ENCODE results near the gene VPS39.
A peak's percentile ranks its signal among the peaks of the same experiment; 100 is the strongest.
"Not testable (repeated sequence)": the region's sequence is repeated elsewhere in the genome, so short reads cannot be mapped to it uniquely, and the experiment has no call there.

The VPS39 gene

DNA sequence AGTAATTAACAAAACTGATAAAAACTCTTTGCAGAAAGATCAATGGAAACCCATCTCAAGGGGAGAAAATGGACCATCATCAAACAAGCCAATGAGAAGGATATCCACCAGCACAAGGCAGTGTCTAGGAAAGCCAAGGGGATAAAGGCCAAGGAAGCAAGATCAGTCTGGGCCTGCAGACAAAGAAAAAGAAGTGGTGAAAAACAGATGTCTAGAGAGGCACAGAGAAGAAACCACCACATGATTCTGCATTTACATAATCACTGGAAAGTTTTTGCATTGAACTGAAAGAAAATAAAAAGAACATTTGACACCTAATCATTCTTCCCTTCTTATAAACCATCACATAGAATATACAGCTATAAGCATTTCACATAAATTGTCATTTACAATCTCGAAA lies 23.0 kb upstream of the VPS39 start:
- TF ChIP-seq, protein P1, sequence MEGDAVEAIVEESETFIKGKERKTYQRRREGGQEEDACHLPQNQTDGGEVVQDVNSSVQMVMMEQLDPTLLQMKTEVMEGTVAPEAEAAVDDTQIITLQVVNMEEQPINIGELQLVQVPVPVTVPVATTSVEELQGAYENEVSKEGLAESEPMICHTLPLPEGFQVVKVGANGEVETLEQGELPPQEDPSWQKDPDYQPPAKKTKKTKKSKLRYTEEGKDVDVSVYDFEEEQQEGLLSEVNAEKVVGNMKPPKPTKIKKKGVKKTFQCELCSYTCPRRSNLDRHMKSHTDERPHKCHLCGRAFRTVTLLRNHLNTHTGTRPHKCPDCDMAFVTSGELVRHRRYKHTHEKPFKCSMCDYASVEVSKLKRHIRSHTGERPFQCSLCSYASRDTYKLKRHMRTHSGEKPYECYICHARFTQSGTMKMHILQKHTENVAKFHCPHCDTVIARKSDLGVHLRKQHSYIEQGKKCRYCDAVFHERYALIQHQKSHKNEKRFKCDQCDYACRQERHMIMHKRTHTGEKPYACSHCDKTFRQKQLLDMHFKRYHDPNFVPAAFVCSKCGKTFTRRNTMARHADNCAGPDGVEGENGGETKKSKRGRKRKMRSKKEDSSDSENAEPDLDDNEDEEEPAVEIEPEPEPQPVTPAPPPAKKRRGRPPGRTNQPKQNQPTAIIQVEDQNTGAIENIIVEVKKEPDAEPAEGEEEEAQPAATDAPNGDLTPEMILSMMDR (IDR thresholded peaks at IDR 0.05; ENCODE audit: low read length, missing control alignments) = no peak
- no peak for DNase-seq (ENCODE audit: low read depth)
- H3K4me3 ChIP-seq (replicated peaks; ENCODE audit: low read depth, low read length) = no peak overlapping the region

DNA sequence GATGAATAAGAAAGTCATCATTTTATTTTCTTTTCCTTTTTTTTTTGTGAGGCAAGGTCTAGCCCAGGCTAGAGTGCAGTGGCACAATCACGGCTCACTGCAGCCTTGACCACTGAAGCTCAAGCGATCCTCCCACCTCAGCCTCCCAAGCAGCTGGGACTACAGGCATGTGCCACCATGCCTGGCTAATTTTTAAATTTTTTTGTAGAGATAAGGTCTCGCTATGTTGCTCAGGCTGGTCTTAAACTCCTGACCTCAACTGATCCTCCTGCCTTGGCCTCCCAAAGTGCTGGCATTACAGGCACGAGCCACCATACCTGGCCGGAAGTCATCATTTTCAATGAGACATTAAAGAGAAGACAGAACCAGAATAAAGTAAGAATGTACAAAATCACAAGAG lies 20.9 kb upstream of the VPS39 start:
- not testable (repeated sequence) for H3K4me3 ChIP-seq (replicated peaks; ENCODE audit: low read depth, low read length); DNase-seq (ENCODE audit: low read depth)

DNA sequence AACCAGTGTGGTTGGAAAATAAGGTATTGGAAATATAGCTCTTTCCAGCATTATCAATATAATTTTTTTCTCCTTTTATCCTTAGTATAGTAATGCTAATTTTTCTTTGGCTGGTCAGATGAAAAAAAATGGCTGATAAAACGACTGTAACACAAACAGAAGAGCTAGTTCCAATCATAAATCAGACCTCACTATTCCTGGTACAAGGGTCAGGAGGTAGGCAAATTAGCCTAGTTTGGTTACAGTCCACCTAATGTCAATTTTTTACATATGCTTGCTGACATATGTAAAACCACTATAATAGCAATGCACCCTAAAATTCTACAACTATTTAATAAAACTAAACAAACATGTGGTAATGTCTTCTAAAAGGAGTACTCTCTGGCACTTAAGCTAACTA lies 19.9 kb upstream of the VPS39 start:
- TF ChIP-seq, protein P1 (IDR thresholded peaks at IDR 0.05; ENCODE audit: low read length, missing control alignments) = no peak
- DNase-seq (ENCODE audit: low read depth) = no peak

DNA sequence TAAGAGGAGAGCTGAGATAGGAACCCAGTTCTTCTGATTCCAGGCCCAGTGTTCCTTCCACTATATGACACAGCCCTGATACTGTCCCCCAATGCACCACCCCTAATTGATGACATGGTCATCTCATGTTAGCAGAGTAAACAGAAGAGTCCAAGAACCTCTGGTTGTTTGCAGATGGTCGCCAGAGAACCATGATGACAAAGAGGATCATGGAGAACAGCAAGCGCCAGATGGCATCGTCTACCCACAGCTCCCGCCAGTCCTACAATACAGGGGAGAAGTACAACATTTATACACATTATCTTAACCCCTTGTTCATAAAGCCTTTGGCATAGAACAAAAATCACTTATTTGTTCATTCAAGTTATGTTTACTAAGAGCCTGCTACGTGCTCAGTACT lies 18.5 kb upstream of the VPS39 start:
- H3K4me3 ChIP-seq (replicated peaks; ENCODE audit: low read depth, low read length) = no peak overlapping the region
- TF ChIP-seq, protein P1 (IDR thresholded peaks at IDR 0.05; ENCODE audit: low read length, missing control alignments) = no peak
- DNase-seq (ENCODE audit: low read depth) = no peak

More for the DNA sequence above, 19.9 kb upstream of the VPS39 start:
- H3K4me3 ChIP-seq (replicated peaks; ENCODE audit: low read depth, low read length) = no peak overlapping the region

DNA sequence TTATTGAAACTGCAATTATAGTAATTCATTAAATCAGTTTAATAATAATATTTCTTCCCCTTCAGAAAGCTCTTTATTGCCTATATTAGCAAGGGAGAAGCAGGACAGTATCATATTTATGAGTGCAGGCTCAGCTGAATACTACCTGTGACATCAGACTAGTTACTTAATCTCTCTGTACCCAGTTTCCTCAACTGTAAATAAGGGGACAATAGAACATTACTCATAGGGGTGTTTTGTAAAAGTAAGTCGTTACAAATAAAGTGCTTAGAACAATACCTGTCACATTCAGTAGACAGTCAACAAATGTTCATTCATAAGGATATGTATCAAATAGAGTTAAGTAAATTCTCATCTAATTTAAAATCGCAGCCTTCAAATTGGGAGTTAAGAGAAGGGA lies 12.1 kb upstream of the VPS39 start:
- TF ChIP-seq, protein P1 (IDR thresholded peaks at IDR 0.05; ENCODE audit: low read length, missing control alignments) = no peak
- peak; percentile 26 for DNase-seq (ENCODE audit: low read depth)
- no peak overlapping the region for H3K4me3 ChIP-seq (replicated peaks; ENCODE audit: low read depth, low read length)

DNA sequence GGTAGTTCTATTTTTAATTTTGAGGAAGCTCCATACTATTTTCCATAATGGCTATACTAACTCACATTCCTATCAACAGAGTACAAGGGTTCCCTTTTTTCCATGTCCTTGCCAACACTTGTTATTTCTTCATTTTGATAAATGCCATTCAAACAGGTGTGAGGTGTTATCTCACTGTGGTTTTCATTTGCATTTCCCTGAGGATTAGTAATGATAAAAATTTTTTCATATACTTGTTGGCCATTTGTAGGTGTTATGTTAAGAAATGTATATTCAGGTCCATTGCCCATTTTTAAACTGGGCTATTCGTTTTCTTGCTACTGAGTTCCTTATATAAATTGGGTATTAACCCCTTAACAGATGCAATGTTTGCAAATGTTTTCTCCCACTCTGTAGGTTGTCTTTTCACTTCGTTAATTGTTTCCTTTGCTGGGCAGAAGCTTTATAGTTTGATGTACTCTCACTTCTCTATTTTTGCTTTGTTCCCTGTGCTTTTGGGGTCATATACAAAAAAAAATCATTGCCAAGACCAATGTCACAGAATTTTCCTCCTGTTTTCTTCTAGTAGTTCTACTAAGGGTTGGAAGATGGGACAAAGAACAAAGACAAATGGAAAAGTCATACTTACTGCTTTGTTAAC lies 11.0 kb upstream of the VPS39 start:
- TF ChIP-seq, protein P1 (IDR thresholded peaks at IDR 0.05; ENCODE audit: low read length, missing control alignments) = no peak
- DNase-seq (ENCODE audit: low read depth) = no peak
- H3K4me3 ChIP-seq (replicated peaks; ENCODE audit: low read depth, low read length) = no peak overlapping the region

DNA sequence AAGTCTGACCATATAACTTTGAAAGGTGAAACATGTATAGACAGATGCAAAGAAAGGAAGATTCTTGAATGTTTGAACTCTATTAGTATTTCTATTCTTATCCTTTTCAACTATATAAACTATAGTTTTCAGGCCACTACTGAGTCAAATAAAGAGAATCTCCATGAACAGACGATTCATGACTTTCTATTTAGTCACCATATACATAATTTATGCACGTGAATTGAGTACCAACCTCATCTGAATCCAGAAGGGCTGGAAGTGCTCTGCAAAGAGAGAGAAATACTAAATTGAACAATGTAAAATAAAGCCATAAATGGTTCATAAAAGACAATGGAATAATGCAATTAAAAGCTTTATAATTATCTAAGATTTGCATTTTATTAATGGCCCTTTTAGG lies 9.5 kb upstream of the VPS39 start:
- TF ChIP-seq, protein P1 (IDR thresholded peaks at IDR 0.05; ENCODE audit: low read length, missing control alignments) = no peak
- no peak for DNase-seq (ENCODE audit: low read depth)
- H3K4me3 ChIP-seq (replicated peaks; ENCODE audit: low read depth, low read length) = no peak overlapping the region

Data from fibroblast of pulmonary artery (primary cell).